ENCODE data around the gene SLC35F1.

Gene SLC35F1

GRCh38 chr6:117915846-117916245, 8.8 kb downstream of the SLC35F1 start:
- Mint-ChIP-seq H3K36me3 (no peaks in the 10 kb centered on the region), H3K4me3 (no peak overlapping the region), H3K9me3 (no peaks in the 10 kb centered on the region), H3K27ac (no peak overlapping the region), H3K4me1 (no peaks in the 10 kb centered on the region), H3K27me3 (no peaks in the 10 kb centered on the region)
- CTCF ChIA-PET: no interaction called here
- no peak for DNase-seq

- no peak for DNase-seq
These were observed 9.4 kb downstream of the SLC35F1 start for GRCh38 chr6:117916483-117916882.

GRCh38 chr6:117917176-117917575, 10.1 kb downstream of the SLC35F1 start:
- Mint-ChIP-seq H3K9me3 (no peaks in the 10 kb centered on the region), H3K4me3 (no peak overlapping the region), H3K27ac (no peak overlapping the region), H3K27me3 (no peaks in the 10 kb centered on the region), H3K36me3 (no peaks in the 10 kb centered on the region), H3K4me1 (no peaks in the 10 kb centered on the region)
- CTCF ChIA-PET: no interaction called here
- no peak for DNase-seq

More at GRCh38 chr6:117916483-117916882, 9.4 kb downstream of the SLC35F1 start:
- Mint-ChIP-seq H3K27ac (no peak overlapping the region), H3K4me3 (no peak overlapping the region), H3K36me3 (no peaks in the 10 kb centered on the region), H3K27me3 (no peaks in the 10 kb centered on the region), H3K9me3 (no peaks in the 10 kb centered on the region), H3K4me1 (no peaks in the 10 kb centered on the region)
- CTCF ChIA-PET: no interaction called here

- no peak for DNase-seq
- no peaks in the 10 kb centered on the region for H3K27me3 Mint-ChIP-seq
- no peaks in the 10 kb centered on the region for H3K4me1 Mint-ChIP-seq
- H3K27ac Mint-ChIP-seq: no peak overlapping the region
- H3K9me3 Mint-ChIP-seq: peaks cover 4% of the 10 kb centered on the region
- no peak overlapping the region for H3K4me3 Mint-ChIP-seq
- CTCF ChIA-PET: no interaction called here
- no peaks in the 10 kb centered on the region for H3K36me3 Mint-ChIP-seq
These were observed 11.4 kb downstream of the SLC35F1 start for GRCh38 chr6:117918454-117918853.

- no peak overlapping the region for H3K4me3 Mint-ChIP-seq
- H3K36me3 Mint-ChIP-seq: no peaks in the 10 kb centered on the region
- H3K27me3 Mint-ChIP-seq: no peaks in the 10 kb centered on the region
- CTCF ChIA-PET: no interaction called here
- peaks cover 4% of the 10 kb centered on the region for H3K9me3 Mint-ChIP-seq
- no peak overlapping the region for H3K27ac Mint-ChIP-seq
- no peaks in the 10 kb centered on the region for H3K4me1 Mint-ChIP-seq
- DNase-seq: no peak
These were observed 12.2 kb downstream of the SLC35F1 start for GRCh38 chr6:117919275-117919674.

- CTCF ChIA-PET: no interaction called here
- no peak for DNase-seq
- no peaks in the 10 kb centered on the region for H3K36me3 Mint-ChIP-seq
- peaks cover 8% of the 10 kb centered on the region for H3K9me3 Mint-ChIP-seq
- no peaks in the 10 kb centered on the region for H3K4me1 Mint-ChIP-seq
- no peak overlapping the region for H3K4me3 Mint-ChIP-seq
- H3K27ac Mint-ChIP-seq: no peak overlapping the region
- H3K27me3 Mint-ChIP-seq: no peaks in the 10 kb centered on the region
These were observed 13.0 kb downstream of the SLC35F1 start for GRCh38 chr6:117919775-117920729.

- Mint-ChIP-seq H3K9me3 (peaks cover 21% of the 10 kb centered on the region), H3K27me3 (no peaks in the 10 kb centered on the region), H3K4me1 (no peaks in the 10 kb centered on the region), H3K4me3 (no peak overlapping the region), H3K36me3 (no peaks in the 10 kb centered on the region), H3K27ac (no peak overlapping the region)
- CTCF ChIA-PET: no interaction called here
- DNase-seq: no peak
These were observed 17.6 kb downstream of the SLC35F1 start for GRCh38 chr6:117924690-117925089.

GRCh38 chr6:117927866-117928265, 20.8 kb downstream of the SLC35F1 start:
- H3K36me3 Mint-ChIP-seq: no peaks in the 10 kb centered on the region
- H3K27ac Mint-ChIP-seq: no peak overlapping the region
- DNase-seq: no peak
- H3K9me3 Mint-ChIP-seq: peaks cover 20% of the 10 kb centered on the region
- no peak overlapping the region for H3K4me3 Mint-ChIP-seq
- H3K4me1 Mint-ChIP-seq: no peaks in the 10 kb centered on the region
- no peaks in the 10 kb centered on the region for H3K27me3 Mint-ChIP-seq
- CTCF ChIA-PET: no interaction called here

GRCh38 chr6:117928833-117929232, 21.8 kb downstream of the SLC35F1 start:
- peaks cover 19% of the 10 kb centered on the region for H3K9me3 Mint-ChIP-seq
- H3K27me3 Mint-ChIP-seq: no peaks in the 10 kb centered on the region
- no peaks in the 10 kb centered on the region for H3K36me3 Mint-ChIP-seq
- H3K27ac Mint-ChIP-seq: no peak overlapping the region
- no peak overlapping the region for H3K4me3 Mint-ChIP-seq
- no peak for DNase-seq
- no peaks in the 10 kb centered on the region for H3K4me1 Mint-ChIP-seq
- CTCF ChIA-PET: no interaction called here

- DNase-seq: no peak
- Mint-ChIP-seq H3K27ac (no peak overlapping the region), H3K9me3 (peaks cover 19% of the 10 kb centered on the region), H3K36me3 (no peaks in the 10 kb centered on the region), H3K4me1 (no peaks in the 10 kb centered on the region), H3K4me3 (no peak overlapping the region), H3K27me3 (no peaks in the 10 kb centered on the region)
- CTCF ChIA-PET: no interaction called here
These were observed 22.4 kb downstream of the SLC35F1 start for GRCh38 chr6:117929501-117929900.

GRCh38 chr6:117930645-117931044, 23.6 kb downstream of the SLC35F1 start:
- Mint-ChIP-seq H3K27ac (no peak overlapping the region), H3K4me3 (no peak overlapping the region), H3K36me3 (no peaks in the 10 kb centered on the region), H3K4me1 (no peaks in the 10 kb centered on the region), H3K27me3 (no peaks in the 10 kb centered on the region), H3K9me3 (peaks cover 14% of the 10 kb centered on the region)
- CTCF ChIA-PET: no interaction called here
- DNase-seq: no peak

- CTCF ChIA-PET: no interaction called here
- DNase-seq: no peak
- Mint-ChIP-seq H3K27ac (no peak overlapping the region), H3K36me3 (no peaks in the 10 kb centered on the region), H3K27me3 (no peaks in the 10 kb centered on the region), H3K4me3 (no peak overlapping the region), H3K4me1 (no peaks in the 10 kb centered on the region), H3K9me3 (peaks cover 14% of the 10 kb centered on the region)
These were observed 24.9 kb downstream of the SLC35F1 start for GRCh38 chr6:117932001-117932400.

GRCh38 chr6:117932676-117933075, 25.6 kb downstream of the SLC35F1 start:
- Mint-ChIP-seq H3K4me1 (no peaks in the 10 kb centered on the region), H3K27me3 (no peaks in the 10 kb centered on the region), H3K9me3 (peaks cover 14% of the 10 kb centered on the region), H3K36me3 (no peaks in the 10 kb centered on the region), H3K4me3 (no peak overlapping the region), H3K27ac (no peak overlapping the region)
- no peak for DNase-seq
- CTCF ChIA-PET: no interaction called here

GRCh38 chr6:117933471-117933870, 26.4 kb downstream of the SLC35F1 start:
- Mint-ChIP-seq H3K27ac (no peak overlapping the region), H3K27me3 (no peaks in the 10 kb centered on the region), H3K4me1 (no peaks in the 10 kb centered on the region), H3K4me3 (no peak overlapping the region), H3K36me3 (no peaks in the 10 kb centered on the region), H3K9me3 (peaks cover 10% of the 10 kb centered on the region)
- CTCF ChIA-PET: no interaction called here
- DNase-seq: no peak

GRCh38 chr6:117938311-117938995, 31.4 kb downstream of the SLC35F1 start:
- Mint-ChIP-seq H3K27ac (no peak overlapping the region), H3K36me3 (no peaks in the 10 kb centered on the region), H3K4me3 (no peak overlapping the region), H3K4me1 (no peaks in the 10 kb centered on the region), H3K9me3 (no peaks in the 10 kb centered on the region), H3K27me3 (no peaks in the 10 kb centered on the region)
- CTCF ChIA-PET: no interaction called here
- DNase-seq: no peak

All from activated naive CD4-positive, alpha-beta T cell treated with anti-CD3 and anti-CD28 coated beads, Interleukin-2, amount 10 ng/mL, durations not matched to agents 7 days and 5 days (primary cell).